HG03103 (cell line): ENCODE data around the gene BSPH1.
"Not testable (repeated sequence)": the region's sequence is repeated elsewhere in the genome, so short reads cannot be mapped to it uniquely, and the experiment has no call there.

ENCODE experiments used
- ATAC-seq: cut with Tn5 transposase; IDR thresholded peaks from one replicate; pipeline ENCODE4 v1.9.1; 2021; ENCODE audit warnings: low read depth; ENCODE audit not compliant: unreplicated experiment

BSPH1 gene

DNA sequence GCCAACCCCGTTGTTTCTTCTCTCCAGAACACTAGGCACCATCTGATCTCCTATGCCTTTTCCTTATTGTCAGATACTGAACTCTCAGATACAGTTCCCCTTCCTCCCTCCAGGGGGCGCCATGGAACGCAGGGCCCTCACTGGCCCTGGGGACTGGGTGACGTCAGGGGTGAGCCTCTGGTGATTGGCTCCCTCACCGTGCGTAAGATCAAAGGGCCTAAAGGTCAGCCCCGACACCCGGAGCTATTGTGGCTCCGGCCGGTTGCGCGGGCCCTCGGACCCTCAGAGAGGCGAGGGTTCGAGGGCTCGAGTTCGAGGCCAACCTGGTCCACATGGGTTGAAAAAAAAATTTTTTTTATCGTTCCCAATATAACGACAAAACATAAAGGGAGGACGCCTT is 63.4 kb downstream of the BSPH1 start:
- not testable (repeated sequence) for ATAC-seq

GRCh38 chr19:47920107-47920506 is 71.9 kb downstream of the BSPH1 start:
- not testable (repeated sequence) for ATAC-seq
